Measurements from ENCODE around the gene GPD1.

Gene GPD1

DNA sequence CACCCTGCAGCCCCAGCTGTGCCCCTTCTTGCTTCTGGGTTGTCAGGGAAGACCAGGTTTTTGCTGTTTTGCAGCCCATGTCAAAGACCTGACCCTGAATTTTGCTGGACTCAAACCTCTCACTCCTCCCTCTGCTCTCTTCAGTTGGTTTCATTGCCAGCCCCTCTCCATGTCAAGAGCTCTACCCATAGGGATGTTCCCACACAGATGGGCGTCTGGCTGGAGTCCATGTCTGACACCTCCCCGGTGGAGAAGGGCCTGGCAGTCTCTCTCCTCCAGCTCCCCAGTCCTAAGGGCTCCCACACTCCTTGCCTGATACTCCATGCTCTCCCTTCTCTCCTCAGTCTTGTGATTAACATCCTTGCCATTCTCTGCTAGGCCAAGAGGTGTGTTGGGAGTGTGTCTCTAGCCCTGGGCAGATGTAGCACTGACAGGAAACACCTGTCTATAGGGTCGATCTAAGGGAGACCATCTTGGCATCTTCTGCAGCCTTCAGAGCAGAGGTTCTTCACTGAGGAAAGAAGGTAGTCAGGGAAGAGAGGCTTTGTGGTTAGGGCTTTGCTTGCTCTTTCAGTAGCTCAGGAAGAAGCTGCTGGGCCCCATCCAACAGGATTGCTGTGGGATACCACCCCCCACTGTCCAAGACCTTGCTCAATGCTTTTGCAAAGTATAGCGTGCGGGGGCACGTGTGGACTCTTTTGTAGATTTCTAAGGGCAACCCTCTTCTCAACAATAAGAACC is 41.7 kb upstream of the GPD1 start:
- no peaks in the 10 kb centered on the region for H3K9me3 ChIP-seq (ENCODE audit: low read length)
- H3K79me2 ChIP-seq (ENCODE audit: insufficient read depth, low read length): no peaks in the 10 kb centered on the region
- peaks cover 25% of the 10 kb centered on the region for H3K4me1 ChIP-seq (ENCODE audit: insufficient read depth, low read length, severe bottlenecking)
- no peaks in the 10 kb centered on the region for H3F3A ChIP-seq (ENCODE audit: insufficient read depth, low read length)
- H3K4me3 ChIP-seq (ENCODE audit: low read depth, low read length, poor library complexity, severe bottlenecking): no peak overlapping the region
- no peak for TF ChIP-seq EZH2 (IDR thresholded peaks at IDR 0.05; ENCODE audit: borderline replicate concordance, low read length)
- TF ChIP-seq, protein P1, sequence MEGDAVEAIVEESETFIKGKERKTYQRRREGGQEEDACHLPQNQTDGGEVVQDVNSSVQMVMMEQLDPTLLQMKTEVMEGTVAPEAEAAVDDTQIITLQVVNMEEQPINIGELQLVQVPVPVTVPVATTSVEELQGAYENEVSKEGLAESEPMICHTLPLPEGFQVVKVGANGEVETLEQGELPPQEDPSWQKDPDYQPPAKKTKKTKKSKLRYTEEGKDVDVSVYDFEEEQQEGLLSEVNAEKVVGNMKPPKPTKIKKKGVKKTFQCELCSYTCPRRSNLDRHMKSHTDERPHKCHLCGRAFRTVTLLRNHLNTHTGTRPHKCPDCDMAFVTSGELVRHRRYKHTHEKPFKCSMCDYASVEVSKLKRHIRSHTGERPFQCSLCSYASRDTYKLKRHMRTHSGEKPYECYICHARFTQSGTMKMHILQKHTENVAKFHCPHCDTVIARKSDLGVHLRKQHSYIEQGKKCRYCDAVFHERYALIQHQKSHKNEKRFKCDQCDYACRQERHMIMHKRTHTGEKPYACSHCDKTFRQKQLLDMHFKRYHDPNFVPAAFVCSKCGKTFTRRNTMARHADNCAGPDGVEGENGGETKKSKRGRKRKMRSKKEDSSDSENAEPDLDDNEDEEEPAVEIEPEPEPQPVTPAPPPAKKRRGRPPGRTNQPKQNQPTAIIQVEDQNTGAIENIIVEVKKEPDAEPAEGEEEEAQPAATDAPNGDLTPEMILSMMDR (IDR thresholded peaks at IDR 0.05; ENCODE audit: low read length): no peak
- peaks cover 2% of the 10 kb centered on the region; the same call in 1 of the 2 replicates for H3K27me3 ChIP-seq (ENCODE audit: insufficient read depth, low read length)
- H3K9me2 ChIP-seq (ENCODE audit: low read depth, low read length): no peaks in the 10 kb centered on the region
- no peak overlapping the region for H3K27ac ChIP-seq (ENCODE audit: low read depth, low read length, poor library complexity, severe bottlenecking)
- no peak overlapping the region for H3K9ac ChIP-seq (ENCODE audit: low read length)
- no peaks in the 10 kb centered on the region for H3K36me3 ChIP-seq (ENCODE audit: insufficient read depth, low read length)
- H2AFZ ChIP-seq (ENCODE audit: low read length): no peak overlapping the region
- H3K4me2 ChIP-seq (ENCODE audit: low read length): no peak overlapping the region
- H4K20me1 ChIP-seq (ENCODE audit: insufficient read depth, low read length): no peaks in the 10 kb centered on the region

DNA sequence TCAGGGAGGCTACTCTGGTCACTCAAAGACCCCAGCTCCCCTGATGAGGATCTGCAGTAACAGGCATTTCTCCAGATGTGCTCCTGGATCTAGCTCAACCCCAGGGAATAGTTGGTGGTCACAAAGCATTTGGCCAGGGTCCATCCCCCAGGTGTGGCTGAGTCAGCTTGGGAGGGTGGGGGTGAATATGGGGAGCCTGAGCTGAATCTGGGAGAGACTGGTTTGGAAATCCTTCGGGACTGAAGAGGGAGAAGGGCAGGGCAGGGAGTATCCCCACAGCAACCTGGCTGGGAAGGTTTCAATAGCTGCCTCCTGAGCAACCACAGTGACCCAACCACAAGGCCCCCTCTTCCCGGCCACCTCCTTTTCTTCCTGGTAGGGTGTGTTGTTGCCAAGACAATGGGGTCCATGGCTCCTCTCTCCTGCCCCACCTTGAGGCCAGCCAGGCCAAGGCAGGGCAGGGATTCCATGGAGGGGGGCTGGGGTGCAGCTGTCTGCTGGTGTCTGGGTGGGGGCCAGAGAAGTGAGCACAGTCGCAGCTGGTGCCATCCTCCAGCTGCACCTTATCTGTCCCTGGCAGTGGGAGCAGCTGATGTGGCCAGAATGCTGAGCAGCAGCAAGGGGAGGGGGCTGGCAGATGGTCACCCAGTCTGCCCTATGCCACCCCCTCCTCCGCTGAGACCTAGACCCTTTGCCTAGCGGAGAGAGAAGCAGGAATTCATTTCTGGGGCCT is 40.9 kb upstream of the GPD1 start:
- Histone ChIP-seq H3K36me3 (ENCODE audit: insufficient read depth, low read length) (no peaks in the 10 kb centered on the region), H3K9me3 (ENCODE audit: low read length) (no peaks in the 10 kb centered on the region), H3K9ac (ENCODE audit: low read length) (no peak overlapping the region), H2AFZ (ENCODE audit: low read length) (no peak overlapping the region), H3K4me3 (ENCODE audit: low read depth, low read length, poor library complexity, severe bottlenecking) (no peak overlapping the region), H3F3A (ENCODE audit: insufficient read depth, low read length) (no peaks in the 10 kb centered on the region), H3K27me3 (ENCODE audit: insufficient read depth, low read length) (peaks cover 2% of the 10 kb centered on the region; the same call in 1 of the 2 replicates), H3K9me2 (ENCODE audit: low read depth, low read length) (no peaks in the 10 kb centered on the region), H4K20me1 (ENCODE audit: insufficient read depth, low read length) (no peaks in the 10 kb centered on the region), H3K4me1 (ENCODE audit: insufficient read depth, low read length, severe bottlenecking) (peaks cover 20% of the 10 kb centered on the region), H3K27ac (ENCODE audit: low read depth, low read length, poor library complexity, severe bottlenecking) (no peak overlapping the region), H3K79me2 (ENCODE audit: insufficient read depth, low read length) (no peaks in the 10 kb centered on the region), H3K4me2 (ENCODE audit: low read length) (no peak overlapping the region)
- no peak for TF ChIP-seq EZH2 (IDR thresholded peaks at IDR 0.05; ENCODE audit: borderline replicate concordance, low read length)
- TF ChIP-seq, protein P1 (IDR thresholded peaks at IDR 0.05; ENCODE audit: low read length): no peak

DNA sequence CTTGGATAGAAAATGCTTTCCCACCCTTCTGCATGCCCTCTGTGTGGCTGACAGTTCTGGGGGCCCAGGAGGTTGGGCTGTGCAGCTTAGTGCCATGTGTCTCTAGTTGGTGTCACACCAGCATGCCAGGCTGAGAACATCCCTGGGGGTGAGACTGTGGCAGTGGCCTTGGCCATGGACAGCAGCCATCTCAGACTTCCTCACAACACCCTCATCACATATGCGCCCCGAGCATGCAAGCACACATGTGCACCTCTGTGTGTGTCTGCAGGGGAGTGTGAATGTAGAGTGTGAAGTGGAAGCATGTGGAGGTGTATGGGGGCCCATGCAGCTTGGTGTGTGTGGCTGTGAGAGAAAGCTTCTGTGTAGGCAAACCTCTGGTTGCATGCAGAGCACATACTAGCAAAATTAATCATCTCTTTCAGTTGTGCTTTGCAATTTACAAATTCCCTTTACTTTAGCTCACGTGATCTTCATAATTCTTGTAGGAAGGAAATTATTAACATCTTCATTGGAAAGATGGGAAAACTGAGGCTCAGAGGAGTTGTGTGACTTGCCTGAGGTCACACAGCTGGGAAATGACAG is 38.0 kb upstream of the GPD1 start:
- Histone ChIP-seq H4K20me1 (ENCODE audit: insufficient read depth, low read length) (no peaks in the 10 kb centered on the region), H3K9ac (ENCODE audit: low read length) (no peak overlapping the region), H3K79me2 (ENCODE audit: insufficient read depth, low read length) (no peaks in the 10 kb centered on the region), H3K9me2 (ENCODE audit: low read depth, low read length) (no peaks in the 10 kb centered on the region), H3K27ac (ENCODE audit: low read depth, low read length, poor library complexity, severe bottlenecking) (no peak overlapping the region), H3K4me3 (ENCODE audit: low read depth, low read length, poor library complexity, severe bottlenecking) (no peak overlapping the region), H2AFZ (ENCODE audit: low read length) (no peak overlapping the region), H3K4me2 (ENCODE audit: low read length) (no peak overlapping the region), H3F3A (ENCODE audit: insufficient read depth, low read length) (no peaks in the 10 kb centered on the region), H3K36me3 (ENCODE audit: insufficient read depth, low read length) (no peaks in the 10 kb centered on the region), H3K27me3 (ENCODE audit: insufficient read depth, low read length) (0 out of 2 replicates have a peak, but pooled peaks cover 2% of the 10 kb centered on the region), H3K4me1 (ENCODE audit: insufficient read depth, low read length, severe bottlenecking) (no peaks in the 10 kb centered on the region), H3K9me3 (ENCODE audit: low read length) (no peaks in the 10 kb centered on the region)
- TF ChIP-seq EZH2 (IDR thresholded peaks at IDR 0.05; ENCODE audit: borderline replicate concordance, low read length): no peak
- TF ChIP-seq, protein P1 (IDR thresholded peaks at IDR 0.05; ENCODE audit: low read length): no peak
